Lower leg skin (tissue), 3 donors: Measurements from ENCODE around the gene LYRM4.

ENCODE experiments used
- POLR2A ChIP-seq, 2 donors: fragments of 450-650 bp; IDR thresholded peaks; one replicate each; pipeline ENCODE4 v1.6.1; 2016 to 2017; ENCODE audit warnings: antibody characterized with exemption in 2 of 2, mild to moderate bottlenecking in 1 of 2, moderate library complexity in 1 of 2
- TF ChIP-seq, protein P1 (sequence below), 3 donors: fragments of 450-650 bp; IDR thresholded peaks; one replicate each; pipeline ENCODE4 v1.5.1; 2016; ENCODE audit warnings: antibody characterized with exemption in 3 of 3, mild to moderate bottlenecking in 3 of 3, moderate library complexity in 2 of 3

- TF ChIP-seq, protein P1, sequence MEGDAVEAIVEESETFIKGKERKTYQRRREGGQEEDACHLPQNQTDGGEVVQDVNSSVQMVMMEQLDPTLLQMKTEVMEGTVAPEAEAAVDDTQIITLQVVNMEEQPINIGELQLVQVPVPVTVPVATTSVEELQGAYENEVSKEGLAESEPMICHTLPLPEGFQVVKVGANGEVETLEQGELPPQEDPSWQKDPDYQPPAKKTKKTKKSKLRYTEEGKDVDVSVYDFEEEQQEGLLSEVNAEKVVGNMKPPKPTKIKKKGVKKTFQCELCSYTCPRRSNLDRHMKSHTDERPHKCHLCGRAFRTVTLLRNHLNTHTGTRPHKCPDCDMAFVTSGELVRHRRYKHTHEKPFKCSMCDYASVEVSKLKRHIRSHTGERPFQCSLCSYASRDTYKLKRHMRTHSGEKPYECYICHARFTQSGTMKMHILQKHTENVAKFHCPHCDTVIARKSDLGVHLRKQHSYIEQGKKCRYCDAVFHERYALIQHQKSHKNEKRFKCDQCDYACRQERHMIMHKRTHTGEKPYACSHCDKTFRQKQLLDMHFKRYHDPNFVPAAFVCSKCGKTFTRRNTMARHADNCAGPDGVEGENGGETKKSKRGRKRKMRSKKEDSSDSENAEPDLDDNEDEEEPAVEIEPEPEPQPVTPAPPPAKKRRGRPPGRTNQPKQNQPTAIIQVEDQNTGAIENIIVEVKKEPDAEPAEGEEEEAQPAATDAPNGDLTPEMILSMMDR (IDR thresholded peaks at IDR 0.05), result no peak
- TF ChIP-seq POLR2A (IDR thresholded peaks at IDR 0.05), result no peak
Observed at GRCh38 chr6:5139828-5140771, 120.7 kb downstream of the LYRM4 start.
